NCI-H460 (cell line): ENCODE results near the gene SENP1. TPM values are rescaled to one million over a fixed set of nuclear protein-coding genes. Genes with fewer than 3 reads are reported as not detected.

Experiments used
- DNase-seq: peaks from one replicate; pipeline ENCODE4 v3.0.0-alpha.2; 2016; ENCODE audit warnings: low read depth; ENCODE audit errors: extremely low read depth
- total RNA-seq: library from RNA; depleted of rRNA; stranded (reverse); fragments of >200 nt; shearing (Covaris generic); gene quantifications from 2 replicates; pipeline ENCODE4 v1.2.3, GENCODE V29; 2014

SENP1 gene
- total RNA-seq, 1 experiment from 2014 or later, result 30.2 TPM

- no peak for DNase-seq
These were observed 65.5 kb downstream of the SENP1 start for GRCh38 chr12:48040354-48040753.

GRCh38 chr12:48039151-48039550 lies 66.7 kb downstream of the SENP1 start:
- no peak for DNase-seq

GRCh38 chr12:48038085-48038484 lies 67.8 kb downstream of the SENP1 start:
- DNase-seq, result no peak

- no peak for DNase-seq
These were observed 68.5 kb downstream of the SENP1 start for GRCh38 chr12:48037267-48037915.

GRCh38 chr12:48036818-48037217 lies 69.1 kb downstream of the SENP1 start:
- DNase-seq, result no peak

GRCh38 chr12:48034835-48035805 lies 70.8 kb downstream of the SENP1 start:
- DNase-seq, result no peak

GRCh38 chr12:48033451-48033850 lies 72.4 kb downstream of the SENP1 start:
- DNase-seq, result no peak

- no peak for DNase-seq
These were observed 73.3 kb downstream of the SENP1 start for GRCh38 chr12:48032597-48032996.

- no peak for DNase-seq
These were observed 74.5 kb downstream of the SENP1 start for GRCh38 chr12:48031135-48031960.

- no peak for DNase-seq
These were observed 75.7 kb downstream of the SENP1 start for GRCh38 chr12:48030173-48030650.

- DNase-seq, result no peak
These were observed 76.2 kb downstream of the SENP1 start for GRCh38 chr12:48029491-48030172.

- DNase-seq, result no peak
These were observed 77.1 kb downstream of the SENP1 start for GRCh38 chr12:48028541-48029431.

GRCh38 chr12:48027183-48028002 lies 78.5 kb downstream of the SENP1 start:
- no peak for DNase-seq

- DNase-seq, result no peak
These were observed 79.6 kb downstream of the SENP1 start for GRCh38 chr12:48026060-48026827.

GRCh38 chr12:48025281-48025680 lies 80.6 kb downstream of the SENP1 start:
- no peak for DNase-seq

- DNase-seq, result no peak
These were observed 81.1 kb downstream of the SENP1 start for GRCh38 chr12:48024735-48025134.

- no peak for DNase-seq
These were observed 82.5 kb downstream of the SENP1 start for GRCh38 chr12:48023386-48023785.
